Dendritic cell treated with granulocyte-macrophage colony-stimulating factor and Interleukin-4, amounts not matched to agents 40 ng/mL and 50 ng/mL, for 4 days (primary cell): ENCODE measurements around the gene PRSS23.

Experiments
- H3K27ac Mint-ChIP-seq: one replicate; pipeline ENCODE4 v1.8.0; 2022; ENCODE audit warnings: mild to moderate bottlenecking, mixed read lengths
- H3K27me3 Mint-ChIP-seq: one replicate; pipeline ENCODE4 v1.8.0; 2022; ENCODE audit warnings: mild to moderate bottlenecking, mixed read lengths
- H3K36me3 Mint-ChIP-seq: one replicate; pipeline ENCODE4 v1.8.0; 2022; ENCODE audit warnings: low read depth, mixed read lengths
- H3K4me1 Mint-ChIP-seq: one replicate; pipeline ENCODE4 v1.8.0; 2022; ENCODE audit warnings: low read depth, mixed read lengths
- H3K4me3 Mint-ChIP-seq: one replicate; pipeline ENCODE4 v1.8.0; 2022; ENCODE audit warnings: mild to moderate bottlenecking, moderate library complexity, mixed read lengths
- H3K9me3 Mint-ChIP-seq: one replicate; pipeline ENCODE4 v1.8.0; 2022; ENCODE audit warnings: mixed read lengths
- intact Hi-C: fragments of 100-400 bp; cut with micrococcal nuclease; formaldehyde crosslinking; loops from one replicate; pipeline ENCODE4 v1.15.0; 2022

The PRSS23 gene

DNA sequence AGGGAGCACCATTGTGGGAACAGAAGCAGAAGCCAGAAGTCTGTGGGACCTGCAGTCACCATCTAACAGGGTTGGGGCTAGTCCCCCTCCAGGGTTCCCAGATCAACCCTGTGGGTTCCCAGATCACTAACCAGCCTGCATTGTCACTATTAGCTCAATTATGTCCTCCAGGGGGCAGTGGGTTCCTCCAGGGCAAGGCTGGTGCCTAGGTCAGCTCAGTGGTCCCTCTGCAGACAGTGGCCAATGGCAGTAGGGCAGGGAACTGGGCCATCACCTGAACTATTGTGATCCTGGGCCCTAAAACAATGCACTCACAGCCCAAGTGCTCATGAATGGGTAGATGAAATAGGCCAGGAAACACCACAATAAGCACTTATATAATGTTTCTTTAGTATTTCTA lies 18.8 kb upstream of the PRSS23 start:
- no peaks in the 10 kb centered on the region for H3K4me1 Mint-ChIP-seq
- no peak overlapping the region for H3K27ac Mint-ChIP-seq
- H3K27me3 Mint-ChIP-seq, result no peaks in the 10 kb centered on the region
- H3K9me3 Mint-ChIP-seq, result no peaks in the 10 kb centered on the region
- H3K36me3 Mint-ChIP-seq, result no peaks in the 10 kb centered on the region
- no peak overlapping the region for H3K4me3 Mint-ChIP-seq
- intact Hi-C loops, result no loop called here

DNA sequence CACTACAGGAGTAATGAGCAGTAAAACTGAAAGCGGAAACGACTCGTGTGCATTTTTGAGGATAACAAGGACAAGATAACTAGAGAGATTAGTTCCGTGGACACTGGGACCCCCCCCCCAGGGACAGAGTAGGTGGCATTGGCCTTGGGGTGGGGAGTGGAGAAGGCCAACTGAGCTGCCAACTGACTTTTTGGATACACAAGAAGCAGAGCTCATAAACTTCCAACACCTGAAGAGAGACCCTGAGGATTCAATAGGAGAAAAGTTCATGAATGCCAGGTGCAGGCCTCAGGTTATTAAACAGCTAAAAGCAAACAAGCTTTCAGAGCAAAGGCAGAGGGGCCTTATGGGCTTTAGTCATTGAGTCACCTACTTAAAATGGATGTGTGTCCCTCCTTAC lies 17.6 kb upstream of the PRSS23 start:
- H3K27me3 Mint-ChIP-seq, result no peaks in the 10 kb centered on the region
- no peaks in the 10 kb centered on the region for H3K4me1 Mint-ChIP-seq
- intact Hi-C loops, result no loop called here
- no peaks in the 10 kb centered on the region for H3K9me3 Mint-ChIP-seq
- no peak overlapping the region for H3K27ac Mint-ChIP-seq
- H3K36me3 Mint-ChIP-seq, result no peaks in the 10 kb centered on the region
- no peak overlapping the region for H3K4me3 Mint-ChIP-seq

DNA sequence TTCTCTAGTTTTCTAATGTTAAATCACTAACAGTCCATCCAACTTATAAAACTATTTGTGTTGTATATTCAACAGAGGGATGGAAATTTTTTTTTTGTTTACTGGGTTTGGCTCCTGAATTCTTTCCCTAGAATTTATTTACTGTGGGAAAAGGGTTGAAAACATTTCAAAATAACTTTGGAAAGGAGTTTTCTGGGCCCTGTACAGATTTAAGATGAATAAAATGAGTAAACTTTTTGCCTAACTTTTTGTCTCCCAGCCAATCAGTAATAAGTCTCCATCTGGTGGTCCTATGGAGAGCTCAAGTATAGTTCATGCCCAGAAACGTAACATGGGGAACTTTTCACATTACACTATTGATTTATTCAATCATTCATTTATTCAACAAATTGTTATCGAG lies 16.7 kb upstream of the PRSS23 start:
- H3K27me3 Mint-ChIP-seq, result no peaks in the 10 kb centered on the region
- no peaks in the 10 kb centered on the region for H3K9me3 Mint-ChIP-seq
- no peaks in the 10 kb centered on the region for H3K4me1 Mint-ChIP-seq
- no peaks in the 10 kb centered on the region for H3K36me3 Mint-ChIP-seq
- H3K27ac Mint-ChIP-seq, result no peak overlapping the region
- H3K4me3 Mint-ChIP-seq, result no peak overlapping the region
- intact Hi-C loops, result no loop called here

DNA sequence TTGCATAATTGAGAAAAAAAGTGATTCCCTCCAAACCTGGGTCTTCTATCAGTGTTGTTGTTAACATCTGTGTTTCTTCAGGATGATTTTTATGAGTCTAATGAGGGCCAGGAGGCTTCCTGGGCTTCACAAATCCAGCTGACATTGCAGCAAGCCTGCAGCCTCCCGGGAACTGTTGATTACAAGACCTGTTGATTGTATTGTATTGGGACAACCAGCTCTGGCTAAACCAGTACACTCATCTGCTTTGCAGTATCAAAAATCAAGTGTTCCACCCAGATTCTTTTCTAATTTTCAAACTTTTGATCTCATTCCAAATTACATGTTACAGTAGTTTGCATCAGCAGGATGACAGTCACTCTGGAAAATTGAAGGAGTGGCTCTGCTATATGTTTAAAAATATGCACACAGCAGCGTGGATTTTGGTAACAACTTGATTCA lies 16.1 kb upstream of the PRSS23 start:
- H3K27me3 Mint-ChIP-seq, result no peaks in the 10 kb centered on the region
- intact Hi-C loops, result no loop called here
- no peaks in the 10 kb centered on the region for H3K4me1 Mint-ChIP-seq
- no peak overlapping the region for H3K27ac Mint-ChIP-seq
- no peak overlapping the region for H3K4me3 Mint-ChIP-seq
- H3K9me3 Mint-ChIP-seq, result no peaks in the 10 kb centered on the region
- no peaks in the 10 kb centered on the region for H3K36me3 Mint-ChIP-seq

DNA sequence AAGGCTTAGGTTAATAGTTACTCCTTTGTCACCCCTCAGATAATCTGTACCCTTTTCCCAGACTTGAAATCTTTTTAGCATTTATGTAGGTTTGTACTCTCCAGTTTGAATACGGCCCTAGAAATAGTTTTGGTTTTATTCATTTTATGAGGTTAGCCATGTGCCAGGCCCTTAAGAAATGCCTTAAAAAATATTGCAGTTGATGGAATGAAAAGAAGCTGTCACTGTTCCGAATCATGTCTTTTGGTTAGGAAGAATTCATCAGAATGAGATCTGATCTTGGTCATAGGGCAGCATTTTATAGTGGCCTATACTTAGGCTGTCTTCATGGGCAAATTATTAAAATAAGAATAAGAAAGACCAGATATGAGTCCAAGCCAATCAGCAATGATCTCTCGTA lies 14.8 kb upstream of the PRSS23 start:
- Mint-ChIP-seq H3K27ac (no peak overlapping the region), H3K4me1 (no peaks in the 10 kb centered on the region), H3K9me3 (no peaks in the 10 kb centered on the region), H3K27me3 (no peaks in the 10 kb centered on the region), H3K36me3 (no peaks in the 10 kb centered on the region), H3K4me3 (no peak overlapping the region)
- intact Hi-C loops, result no loop called here

DNA sequence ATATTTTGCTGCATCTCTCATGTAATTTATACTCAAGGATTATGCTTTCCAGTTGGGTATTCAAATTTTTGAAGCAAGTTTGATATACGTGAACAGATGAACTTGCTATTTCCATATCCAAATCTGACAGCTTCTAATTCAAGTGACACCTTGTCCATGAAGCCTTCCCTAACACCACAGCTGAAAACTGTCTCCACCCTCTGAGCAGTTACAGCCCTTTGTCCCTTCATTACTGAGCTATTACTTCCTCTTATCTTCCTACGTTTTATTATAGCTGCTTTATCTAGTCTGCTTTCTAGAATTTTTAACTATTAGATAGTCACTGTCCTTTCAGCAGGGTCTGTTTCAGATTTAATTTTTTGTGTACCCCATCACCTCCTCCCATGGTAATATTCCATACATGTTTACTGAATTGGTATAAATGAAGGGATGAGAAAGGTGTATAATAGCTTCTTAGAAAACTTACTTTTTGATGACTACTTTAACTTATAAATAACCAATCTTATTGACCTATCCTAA lies 13.3 kb upstream of the PRSS23 start:
- Mint-ChIP-seq H3K9me3 (no peaks in the 10 kb centered on the region), H3K27ac (no peak overlapping the region), H3K27me3 (no peaks in the 10 kb centered on the region), H3K4me1 (no peaks in the 10 kb centered on the region), H3K4me3 (no peak overlapping the region), H3K36me3 (no peaks in the 10 kb centered on the region)
- intact Hi-C loops, result no loop called here

DNA sequence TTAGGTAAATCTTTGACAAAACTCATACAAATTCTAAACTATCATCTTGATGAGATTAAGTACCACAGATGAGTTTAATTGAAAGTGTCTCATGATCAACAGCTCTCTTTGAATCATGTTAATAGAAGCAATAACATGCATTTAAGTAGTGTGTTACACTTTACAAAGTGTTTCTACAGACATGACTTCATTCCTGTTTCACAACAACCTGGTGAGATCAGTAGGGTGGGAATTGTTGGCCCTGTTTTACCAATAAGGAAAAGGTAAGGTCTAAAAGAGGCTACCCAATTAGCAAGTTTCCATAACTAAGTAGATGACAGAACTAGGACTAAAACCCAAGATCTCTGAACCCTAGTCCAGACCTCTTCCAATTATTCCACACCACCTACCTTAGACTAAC lies 12.7 kb upstream of the PRSS23 start:
- intact Hi-C loops, result no loop called here
- no peaks in the 10 kb centered on the region for H3K27me3 Mint-ChIP-seq
- H3K4me1 Mint-ChIP-seq, result no peaks in the 10 kb centered on the region
- H3K36me3 Mint-ChIP-seq, result no peaks in the 10 kb centered on the region
- no peaks in the 10 kb centered on the region for H3K9me3 Mint-ChIP-seq
- H3K27ac Mint-ChIP-seq, result no peak overlapping the region
- H3K4me3 Mint-ChIP-seq, result no peak overlapping the region

DNA sequence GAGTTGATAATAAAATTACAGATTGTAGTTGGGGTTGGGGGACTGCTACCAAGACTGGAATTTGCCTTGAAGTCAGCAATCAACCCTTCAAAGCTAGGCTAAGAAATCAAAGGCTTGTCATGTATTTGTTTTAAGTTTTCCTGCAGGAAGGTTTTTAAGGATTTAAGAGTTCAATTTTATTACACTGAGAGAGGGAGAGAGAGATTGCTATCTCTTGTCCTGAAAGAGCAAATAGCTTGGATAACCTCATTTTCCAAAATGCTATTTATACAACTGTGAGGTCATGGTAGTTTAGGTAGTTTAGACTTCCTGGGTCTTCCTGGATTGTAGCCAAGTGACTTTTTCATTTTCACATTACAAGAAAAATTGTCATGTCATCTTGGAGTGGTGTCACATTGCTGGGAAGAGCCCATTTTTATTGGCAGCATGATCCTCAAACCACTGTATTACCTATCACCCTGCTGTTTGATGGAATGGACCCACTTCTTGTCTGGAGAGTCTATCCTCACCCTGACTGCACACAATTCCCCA lies 10.1 kb upstream of the PRSS23 start:
- Mint-ChIP-seq H3K27me3 (no peaks in the 10 kb centered on the region), H3K36me3 (no peaks in the 10 kb centered on the region), H3K4me1 (no peaks in the 10 kb centered on the region), H3K27ac (no peak overlapping the region), H3K9me3 (no peaks in the 10 kb centered on the region), H3K4me3 (no peak overlapping the region)
- intact Hi-C loops, result no loop called here

DNA sequence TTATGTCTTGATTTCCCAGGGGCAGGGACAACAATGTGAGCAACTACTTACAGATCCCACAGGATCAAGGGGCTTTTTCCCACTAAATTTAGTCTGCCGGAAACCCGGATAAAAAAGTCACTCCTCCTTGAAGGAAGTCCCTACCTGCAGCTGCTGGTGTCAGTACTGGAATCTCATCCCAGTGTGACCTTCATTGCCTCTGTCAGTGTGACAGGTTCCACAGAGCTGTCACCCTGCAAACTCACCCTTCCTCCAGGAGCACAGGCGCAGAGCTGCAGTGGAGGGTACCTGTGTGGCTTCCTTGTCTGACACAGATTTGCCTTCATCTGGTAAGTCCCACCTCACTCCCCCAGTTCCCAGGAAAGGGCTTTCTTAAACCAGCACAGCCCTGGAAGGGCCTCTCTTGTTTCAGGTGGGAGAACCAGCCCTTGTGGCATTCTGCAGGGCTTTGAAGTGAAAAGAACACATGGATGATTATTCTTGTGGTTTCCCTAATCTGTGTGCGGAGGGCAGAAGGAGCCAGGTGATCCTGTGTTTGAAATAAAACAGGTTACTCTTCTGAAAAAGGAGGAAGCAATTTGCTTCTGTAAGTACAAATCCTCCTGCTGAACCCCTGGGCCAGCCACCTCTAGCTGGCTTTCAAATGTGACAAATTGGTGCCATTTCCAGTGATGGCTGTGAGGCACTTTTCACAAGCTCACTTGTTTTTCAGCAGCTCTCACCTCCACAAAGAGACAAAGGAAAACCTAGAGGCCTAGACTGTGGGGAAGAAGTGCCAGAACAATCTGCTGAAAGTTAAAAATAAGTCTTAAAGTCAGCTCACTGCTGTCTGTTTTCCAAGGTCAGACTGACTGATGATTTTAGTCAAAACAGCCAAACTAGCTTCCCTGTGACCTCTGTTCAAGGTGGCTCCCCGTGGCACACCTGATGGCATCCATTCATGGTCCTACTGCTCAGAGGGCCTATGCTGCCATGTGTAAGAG lies 9.2 kb upstream of the PRSS23 start:
- intact Hi-C loops, result no loop called here
- H3K36me3 Mint-ChIP-seq, result no peaks in the 10 kb centered on the region
- H3K27me3 Mint-ChIP-seq, result no peaks in the 10 kb centered on the region

DNA sequence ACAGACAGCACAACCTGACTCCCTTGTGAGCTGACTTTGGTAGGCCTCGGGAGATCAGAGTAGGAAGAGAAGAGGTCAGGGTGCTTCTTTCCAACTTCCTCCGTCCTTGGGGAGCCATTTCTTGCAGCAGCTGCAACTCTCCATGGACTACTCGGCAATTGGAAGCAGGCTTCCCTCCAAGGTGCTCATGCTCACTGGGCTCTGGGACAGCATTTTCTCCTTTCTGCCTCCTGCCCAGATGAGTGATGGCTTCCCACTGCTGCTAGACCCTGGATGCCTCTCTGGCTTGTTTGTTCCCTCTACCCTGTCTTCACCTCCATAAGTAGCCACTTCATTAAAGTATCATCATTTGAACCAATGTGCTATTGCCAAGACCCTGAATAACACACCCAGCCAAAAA lies 8.2 kb upstream of the PRSS23 start:
- no peak overlapping the region for H3K27ac Mint-ChIP-seq
- no peak overlapping the region for H3K4me3 Mint-ChIP-seq
- H3K9me3 Mint-ChIP-seq, result no peaks in the 10 kb centered on the region
- peaks cover 5% of the 10 kb centered on the region for H3K27me3 Mint-ChIP-seq
- no peaks in the 10 kb centered on the region for H3K36me3 Mint-ChIP-seq
- H3K4me1 Mint-ChIP-seq, result no peaks in the 10 kb centered on the region
- intact Hi-C loops, result no loop called here

More for the DNA sequence above, 9.2 kb upstream of the PRSS23 start:
- Mint-ChIP-seq H3K4me3 (no peak overlapping the region), H3K9me3 (no peaks in the 10 kb centered on the region), H3K4me1 (no peaks in the 10 kb centered on the region), H3K27ac (no peak overlapping the region)

DNA sequence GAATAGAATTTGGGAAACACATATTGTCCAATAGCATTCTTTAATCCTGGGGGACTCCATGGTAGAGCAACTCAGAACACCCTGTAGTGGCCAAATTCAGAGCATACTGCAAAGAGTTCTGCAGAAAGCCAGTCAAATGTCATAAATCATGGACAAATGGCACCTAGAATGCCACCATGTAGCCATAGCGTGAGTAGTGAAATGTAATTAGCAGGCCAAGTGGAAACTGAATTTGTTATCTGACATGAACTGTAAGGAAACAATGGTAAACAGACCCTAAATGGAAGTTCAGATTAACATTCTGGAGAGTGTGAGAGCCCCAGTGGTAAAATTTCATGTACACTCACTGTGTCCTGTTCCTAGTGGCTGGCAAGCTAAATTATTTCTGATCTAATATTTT lies 7.0 kb upstream of the PRSS23 start:
- intact Hi-C loops, result no loop called here
- Mint-ChIP-seq H3K9me3 (no peaks in the 10 kb centered on the region), H3K4me1 (no peaks in the 10 kb centered on the region), H3K27me3 (peaks cover 10% of the 10 kb centered on the region), H3K4me3 (no peak overlapping the region), H3K36me3 (no peaks in the 10 kb centered on the region), H3K27ac (no peak overlapping the region)

DNA sequence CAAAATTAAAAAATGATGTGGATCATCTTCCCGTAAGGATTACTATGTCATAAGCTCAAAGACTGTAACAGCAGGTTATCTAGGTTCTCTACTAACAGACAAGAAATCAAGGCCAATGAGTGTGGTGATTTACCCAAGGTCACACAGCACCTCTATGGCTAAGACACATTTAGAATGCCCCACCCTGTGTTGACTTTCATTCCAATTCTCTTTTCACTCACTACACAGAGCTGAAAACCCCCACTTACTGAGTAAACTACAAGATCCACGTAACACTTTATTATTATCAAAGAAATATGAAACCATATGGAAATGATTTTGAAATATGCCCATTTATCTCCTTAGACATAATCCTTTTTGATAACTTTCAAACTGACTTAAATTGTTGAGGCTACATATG lies 4.8 kb upstream of the PRSS23 start:
- no peak overlapping the region for H3K27ac Mint-ChIP-seq

DNA sequence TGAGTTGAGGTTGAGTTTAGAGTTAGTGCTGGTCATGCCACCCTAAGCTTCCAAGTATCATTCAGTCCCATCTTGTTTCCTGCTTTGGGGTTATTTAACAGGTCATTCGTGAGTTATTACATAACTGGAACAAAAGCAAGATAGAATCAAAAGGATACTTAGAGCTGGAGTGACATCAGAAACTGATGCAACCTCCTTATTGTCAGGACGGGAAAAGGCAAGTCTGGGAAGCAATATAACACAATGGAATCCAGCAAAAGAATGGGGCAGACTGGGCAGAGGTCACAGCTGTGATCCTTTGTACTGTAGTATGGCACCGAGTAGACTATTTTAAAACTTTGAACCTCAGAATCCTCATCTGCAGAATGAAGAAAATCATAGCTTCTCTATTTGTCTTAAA lies 4.4 kb upstream of the PRSS23 start:
- H3K9me3 Mint-ChIP-seq, result no peaks in the 10 kb centered on the region
- no peaks in the 10 kb centered on the region for H3K36me3 Mint-ChIP-seq
- intact Hi-C loops, result no loop called here

More for the DNA sequence above, 4.8 kb upstream of the PRSS23 start:
- Mint-ChIP-seq H3K4me3 (no peak overlapping the region), H3K4me1 (peaks cover 6% of the 10 kb centered on the region), H3K27me3 (peaks cover 29% of the 10 kb centered on the region), H3K36me3 (no peaks in the 10 kb centered on the region), H3K9me3 (no peaks in the 10 kb centered on the region)
- intact Hi-C loops, result no loop called here

DNA sequence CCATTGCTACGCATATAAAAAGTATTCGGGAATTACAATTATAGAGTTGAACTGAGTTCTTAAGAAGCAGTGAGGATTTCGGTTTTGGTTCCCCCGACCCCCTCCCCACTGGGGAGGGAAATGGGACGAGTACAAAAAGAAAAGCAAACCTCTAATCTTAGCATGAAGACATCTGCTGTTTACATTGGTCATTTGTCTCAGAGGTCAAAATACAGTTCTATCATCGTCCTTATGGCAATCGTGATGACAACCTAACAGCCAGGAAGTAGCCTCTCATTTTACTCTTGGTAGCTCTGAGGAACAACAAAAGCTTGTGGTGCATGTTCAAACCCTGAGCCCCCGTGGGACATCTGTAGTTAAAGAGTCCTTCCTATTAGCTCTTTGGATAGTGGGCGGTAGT lies 3.2 kb upstream of the PRSS23 start:
- intact Hi-C loops, result no loop called here
- Mint-ChIP-seq H3K27me3 (peaks cover 46% of the 10 kb centered on the region), H3K4me1 (peaks cover 11% of the 10 kb centered on the region), H3K36me3 (no peaks in the 10 kb centered on the region), H3K4me3 (no peak overlapping the region), H3K27ac (no peak overlapping the region), H3K9me3 (no peaks in the 10 kb centered on the region)

More for the DNA sequence above, 4.4 kb upstream of the PRSS23 start:
- H3K4me1 Mint-ChIP-seq, result peaks cover 10% of the 10 kb centered on the region
- H3K27me3 Mint-ChIP-seq, result peaks cover 34% of the 10 kb centered on the region
- H3K27ac Mint-ChIP-seq, result no peak overlapping the region
- H3K4me3 Mint-ChIP-seq, result no peak overlapping the region
